Measurements from ENCODE around the gene LOX. TPM values are rescaled to one million over a fixed set of nuclear protein-coding genes. Genes with fewer than 3 reads are reported as not detected.

LOX gene
- total RNA-seq, 4 donors from 2014 or later, result 29.3 to 76.5 (median 33.2) TPM

GRCh38 chr5:122120493-122120892, 42.4 kb upstream of the LOX start:
- ATAC-seq (ENCODE audit: low FRiP score), result no peak
- TF ChIP-seq CTCF (IDR thresholded peaks at IDR 0.05), result no peak
- DNase-seq (ENCODE audit: low spot score), result no peak

- ATAC-seq (ENCODE audit: low FRiP score) (no peak), DNase-seq (ENCODE audit: low spot score) (no peak)
- TF ChIP-seq CTCF (IDR thresholded peaks at IDR 0.05), result no peak
These were observed 41.1 kb upstream of the LOX start for GRCh38 chr5:122119205-122119604.

GRCh38 chr5:122118356-122118948, 40.4 kb upstream of the LOX start:
- ATAC-seq (ENCODE audit: low FRiP score) (no peak), DNase-seq (ENCODE audit: low spot score) (no peak)
- no peak for TF ChIP-seq CTCF (IDR thresholded peaks at IDR 0.05)

- TF ChIP-seq CTCF (IDR thresholded peaks at IDR 0.05), result no peak
- no peak for ATAC-seq (ENCODE audit: low FRiP score)
- no peak for DNase-seq (ENCODE audit: low spot score)
These were observed 36.4 kb upstream of the LOX start for GRCh38 chr5:122114501-122114900.

GRCh38 chr5:122112733-122113558, 34.9 kb upstream of the LOX start:
- DNase-seq (ENCODE audit: low spot score), result no peak
- no peak for ATAC-seq (ENCODE audit: low FRiP score)
- TF ChIP-seq CTCF (IDR thresholded peaks at IDR 0.05), result no peak

GRCh38 chr5:122112063-122112462, 34.0 kb upstream of the LOX start:
- ATAC-seq (ENCODE audit: low FRiP score) (no peak), DNase-seq (ENCODE audit: low spot score) (no peak)
- no peak for TF ChIP-seq CTCF (IDR thresholded peaks at IDR 0.05)

GRCh38 chr5:122111460-122111859, 33.4 kb upstream of the LOX start:
- no peak for DNase-seq (ENCODE audit: low spot score)
- no peak for ATAC-seq (ENCODE audit: low FRiP score)
- no peak for TF ChIP-seq CTCF (IDR thresholded peaks at IDR 0.05)

Measured in omental fat pad (tissue), 4 donors.